NCI-H1092 treated with DMSO at 0.1 percent for 48 hours (cell line): ENCODE measurements around the gene ARSI.

Experiments
- DNase-seq: peaks from one replicate; lab custom pipeline; 2025; lab: John Stamatoyannopoulos, UW

The ARSI gene

GRCh38 chr5:150302301-150303069, at the start of gene ARSI:
ARSI (minus strand) TSS chr5:150302905; CDS start chr5:150302373, 532 bp downstream.
- DNase-seq: no peak

- DNase-seq: peak; percentile 14
Measured at GRCh38 chr5:150350524-150351344, 48.0 kb upstream of the ARSI start.

DNA sequence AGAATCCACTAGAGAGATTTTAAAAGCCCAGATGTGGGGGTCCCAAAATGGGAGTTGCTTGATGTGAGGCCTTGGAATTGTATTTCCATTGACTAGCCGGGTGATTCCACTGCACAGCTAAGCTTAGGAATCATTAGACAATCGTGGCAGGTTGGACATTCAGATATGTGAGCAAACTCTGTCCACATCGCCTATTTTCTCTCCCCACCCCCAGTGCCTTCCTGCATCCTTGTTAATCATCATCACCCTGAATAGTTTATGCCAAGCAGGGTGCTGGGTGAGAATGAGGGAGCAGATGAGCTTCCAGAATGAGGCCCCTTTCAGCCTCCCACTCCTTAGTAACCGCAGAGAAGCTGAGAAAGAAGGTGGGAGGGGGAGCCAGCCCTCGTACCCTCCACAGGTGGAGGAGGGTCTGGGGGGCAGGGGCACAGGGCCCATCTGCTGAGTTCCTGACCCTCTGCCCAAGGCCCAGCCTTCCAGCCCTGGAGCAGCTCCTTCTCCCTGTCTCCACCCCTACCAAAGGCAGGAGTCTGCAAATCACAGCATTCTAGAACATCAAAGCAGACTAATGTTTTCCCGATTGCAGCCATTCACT, 47.1 kb upstream of the ARSI start:
- DNase-seq: no peak

DNA sequence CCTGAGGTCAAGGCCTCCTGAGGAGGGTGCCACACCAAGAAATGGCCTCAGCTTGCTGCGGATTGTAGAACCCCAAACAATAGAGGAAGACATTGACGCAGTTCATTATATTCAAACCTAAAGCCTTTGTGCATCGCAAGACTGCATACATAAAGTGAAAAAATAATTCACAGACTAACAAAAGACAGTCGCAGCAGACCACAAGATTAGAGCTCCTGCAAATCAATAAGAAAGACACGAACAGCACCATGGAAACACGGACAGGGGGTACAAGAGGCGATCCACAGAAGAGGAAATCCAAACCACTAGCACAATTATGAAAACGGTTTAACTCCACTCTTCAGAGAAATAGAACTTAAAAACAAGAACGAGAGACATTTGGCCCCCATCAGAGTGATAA, 44.7 kb upstream of the ARSI start:
- DNase-seq: no peak

- DNase-seq: no peak
Measured at GRCh38 chr5:150347003-150347402, 44.3 kb upstream of the ARSI start.

DNA sequence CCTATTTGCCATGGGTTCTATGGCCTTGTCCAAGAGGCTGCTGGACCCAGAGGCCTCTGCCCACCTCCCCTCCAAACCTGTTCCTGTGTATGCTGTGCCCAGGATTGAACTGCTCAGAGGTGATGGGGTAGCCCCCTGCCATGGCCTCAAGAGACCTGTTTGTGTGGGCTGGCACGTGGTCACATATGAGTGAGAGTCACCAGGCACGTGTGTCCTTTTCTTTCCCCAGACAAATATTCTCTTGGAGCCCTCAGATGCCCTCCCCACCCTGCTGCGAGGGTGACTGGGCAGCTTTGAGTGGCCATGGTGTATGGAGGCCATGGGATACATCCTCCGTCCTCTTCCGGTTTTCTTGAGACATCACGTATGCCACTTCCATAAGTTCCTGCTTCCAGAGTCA, 43.9 kb upstream of the ARSI start:
- no peak for DNase-seq

DNA sequence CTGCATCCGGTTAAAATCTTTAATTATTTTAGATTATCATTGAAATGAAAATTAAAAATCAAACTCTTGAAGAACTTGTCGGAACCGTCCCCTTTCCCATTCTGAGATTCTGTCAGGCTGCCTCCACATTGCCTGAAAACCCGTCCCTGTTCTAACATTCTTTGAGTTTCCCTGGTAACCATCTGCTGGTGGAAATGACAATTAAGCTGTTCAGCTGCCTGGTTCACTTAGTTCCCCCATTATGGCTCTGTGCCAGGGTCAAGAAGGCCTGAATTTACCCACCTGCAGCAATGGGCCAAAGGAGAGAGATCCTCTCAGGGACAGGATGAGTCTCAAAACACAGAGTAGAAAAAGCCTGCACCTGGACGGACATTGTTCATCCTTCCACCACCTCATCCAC, 43.0 kb upstream of the ARSI start:
- no peak for DNase-seq

DNA sequence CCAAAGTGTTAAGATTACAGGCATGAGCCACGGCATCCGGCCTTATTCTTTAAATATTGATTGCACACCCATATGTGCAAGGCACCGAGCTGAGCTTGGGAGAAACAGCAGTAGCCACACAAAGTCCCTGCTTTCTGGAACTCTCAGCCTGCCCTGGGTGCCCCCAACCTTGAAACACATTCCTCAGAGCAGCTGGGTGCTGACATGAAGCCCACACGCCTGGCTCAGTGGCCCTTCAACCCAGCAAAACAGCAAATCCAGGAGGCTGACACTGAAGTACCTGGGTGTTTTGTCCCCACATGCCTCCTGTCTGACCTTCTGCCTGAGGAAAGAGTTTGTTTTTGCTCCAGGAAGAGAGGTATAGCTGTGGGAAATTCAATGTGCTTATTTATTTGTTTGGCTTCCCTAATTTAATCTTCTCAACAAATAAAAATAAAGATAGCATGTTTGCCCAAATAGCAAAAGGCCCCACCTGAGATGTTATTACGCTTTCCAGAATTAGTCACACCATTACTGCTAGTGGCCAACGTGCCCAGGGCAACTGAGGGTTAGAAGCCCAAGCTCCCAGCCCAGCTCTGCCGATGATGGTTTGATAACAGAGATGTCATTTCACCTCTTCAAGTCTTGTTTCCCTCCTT, 41.4 kb upstream of the ARSI start:
- no peak for DNase-seq

DNA sequence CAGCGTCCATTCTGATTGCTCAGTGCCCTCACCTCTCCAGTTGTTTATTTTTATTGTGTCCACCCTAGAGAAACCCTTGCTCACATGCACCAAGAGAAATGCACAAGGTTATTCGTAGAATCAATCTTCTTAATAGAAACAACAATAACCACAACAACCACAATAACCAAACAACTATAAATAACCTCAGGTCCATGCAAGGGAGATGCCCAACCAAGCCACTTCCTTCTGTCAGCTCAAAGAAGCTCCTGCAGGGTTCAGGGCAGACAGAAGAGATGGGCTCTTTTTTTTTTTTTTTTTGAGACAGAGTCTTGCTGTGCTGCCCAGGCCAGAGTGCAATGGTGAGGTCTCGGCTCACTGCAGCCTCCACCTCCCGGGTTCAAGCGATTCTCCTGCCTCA, 39.9 kb upstream of the ARSI start:
- DNase-seq: no peak

GRCh38 chr5:150341989-150342388, 39.3 kb upstream of the ARSI start:
- DNase-seq: no peak

DNA sequence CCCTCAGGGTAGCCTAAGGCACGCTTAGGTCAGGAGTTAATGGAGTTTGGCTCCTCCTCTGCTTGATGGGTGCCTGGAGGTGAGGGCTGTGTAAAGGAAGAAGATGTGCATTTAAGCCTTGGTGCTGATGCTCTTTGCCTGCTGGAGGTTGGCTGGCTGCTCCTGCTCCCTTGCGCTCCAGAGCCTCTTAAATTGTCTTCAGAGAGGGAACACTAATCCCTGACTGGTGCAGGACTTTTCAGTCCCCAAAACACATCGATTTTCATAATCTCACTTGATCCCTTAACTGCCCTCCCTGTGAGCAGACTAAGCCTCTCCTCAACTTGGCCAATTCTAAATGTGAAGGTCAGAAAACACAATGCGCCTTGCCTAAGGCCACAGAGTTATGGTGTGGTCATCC, 38.6 kb upstream of the ARSI start:
- no peak for DNase-seq

DNA sequence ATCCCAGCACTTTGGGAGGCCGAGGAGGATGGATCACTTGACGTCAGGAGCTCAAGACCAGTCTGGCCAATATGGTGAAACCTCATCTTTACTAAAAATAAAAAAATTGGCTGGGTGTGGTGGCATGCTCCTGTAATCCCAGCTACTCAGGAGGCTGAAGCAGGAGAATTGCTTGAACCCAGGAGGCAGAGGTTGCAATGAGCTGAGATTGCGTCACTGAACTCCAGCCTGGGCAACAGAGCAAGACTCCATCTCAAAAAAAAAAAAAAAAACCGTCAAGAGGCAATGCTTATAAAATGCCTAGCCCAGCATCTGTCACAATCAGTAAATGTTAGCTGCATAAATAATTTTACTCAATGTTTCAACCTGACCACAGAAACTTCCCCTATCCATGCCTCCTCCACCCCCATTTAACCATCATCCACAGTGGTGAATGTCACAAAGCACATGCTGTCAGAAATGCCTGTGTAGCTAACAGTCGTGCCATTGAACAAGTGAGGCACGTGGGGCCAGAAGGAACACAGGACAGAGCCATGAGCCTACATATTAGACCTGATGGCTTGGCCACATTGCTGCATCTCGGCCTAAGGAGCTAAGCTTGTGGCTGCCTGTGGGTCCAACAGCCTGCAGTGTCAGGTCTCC, 38.0 kb upstream of the ARSI start:
- no peak for DNase-seq

DNA sequence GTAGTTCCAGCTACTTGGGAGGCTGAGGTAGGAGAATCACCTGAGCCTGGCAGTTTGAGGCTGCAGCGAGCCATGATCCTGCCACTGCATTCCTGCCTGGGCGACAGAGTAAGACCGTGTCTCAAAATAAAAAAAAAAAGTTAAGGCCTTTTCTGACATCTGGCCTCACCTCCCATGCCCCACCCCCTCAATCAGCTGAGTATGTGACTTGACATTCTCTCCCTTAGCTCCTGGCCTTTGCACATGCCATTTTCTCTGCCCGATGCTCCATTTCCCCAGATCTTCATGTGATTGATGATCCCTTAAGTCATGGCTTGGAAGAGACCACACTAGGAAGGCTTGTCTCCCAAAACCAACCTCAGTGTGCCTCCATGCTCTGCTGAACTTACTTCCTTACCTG, 37.1 kb upstream of the ARSI start:
- DNase-seq: no peak

DNA sequence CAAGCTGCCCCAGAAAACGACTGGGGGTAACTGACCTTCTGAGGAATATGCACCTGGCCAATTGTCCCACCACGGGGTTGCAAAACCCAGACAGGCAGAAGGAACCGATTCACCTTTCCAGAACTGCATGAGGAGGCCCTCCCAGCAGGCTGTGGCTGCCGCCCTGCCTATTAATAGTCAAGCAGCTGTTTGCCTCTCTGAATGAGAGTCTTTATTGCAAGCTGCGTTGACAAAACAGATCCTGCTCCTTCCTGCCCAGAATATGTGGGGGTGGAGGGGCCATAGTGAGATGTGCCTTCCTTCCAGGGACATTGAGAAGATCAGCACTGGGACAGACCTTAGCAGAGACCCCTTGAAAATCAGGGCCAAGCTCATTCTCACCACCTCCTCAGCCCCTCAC, 36.5 kb upstream of the ARSI start:
- no peak for DNase-seq

GRCh38 chr5:150338546-150338945, 35.8 kb upstream of the ARSI start:
- DNase-seq: no peak

- no peak for DNase-seq
Measured at GRCh38 chr5:150335778-150336177, 33.1 kb upstream of the ARSI start.

GRCh38 chr5:150333400-150333799, 30.7 kb upstream of the ARSI start:
- no peak for DNase-seq

DNA sequence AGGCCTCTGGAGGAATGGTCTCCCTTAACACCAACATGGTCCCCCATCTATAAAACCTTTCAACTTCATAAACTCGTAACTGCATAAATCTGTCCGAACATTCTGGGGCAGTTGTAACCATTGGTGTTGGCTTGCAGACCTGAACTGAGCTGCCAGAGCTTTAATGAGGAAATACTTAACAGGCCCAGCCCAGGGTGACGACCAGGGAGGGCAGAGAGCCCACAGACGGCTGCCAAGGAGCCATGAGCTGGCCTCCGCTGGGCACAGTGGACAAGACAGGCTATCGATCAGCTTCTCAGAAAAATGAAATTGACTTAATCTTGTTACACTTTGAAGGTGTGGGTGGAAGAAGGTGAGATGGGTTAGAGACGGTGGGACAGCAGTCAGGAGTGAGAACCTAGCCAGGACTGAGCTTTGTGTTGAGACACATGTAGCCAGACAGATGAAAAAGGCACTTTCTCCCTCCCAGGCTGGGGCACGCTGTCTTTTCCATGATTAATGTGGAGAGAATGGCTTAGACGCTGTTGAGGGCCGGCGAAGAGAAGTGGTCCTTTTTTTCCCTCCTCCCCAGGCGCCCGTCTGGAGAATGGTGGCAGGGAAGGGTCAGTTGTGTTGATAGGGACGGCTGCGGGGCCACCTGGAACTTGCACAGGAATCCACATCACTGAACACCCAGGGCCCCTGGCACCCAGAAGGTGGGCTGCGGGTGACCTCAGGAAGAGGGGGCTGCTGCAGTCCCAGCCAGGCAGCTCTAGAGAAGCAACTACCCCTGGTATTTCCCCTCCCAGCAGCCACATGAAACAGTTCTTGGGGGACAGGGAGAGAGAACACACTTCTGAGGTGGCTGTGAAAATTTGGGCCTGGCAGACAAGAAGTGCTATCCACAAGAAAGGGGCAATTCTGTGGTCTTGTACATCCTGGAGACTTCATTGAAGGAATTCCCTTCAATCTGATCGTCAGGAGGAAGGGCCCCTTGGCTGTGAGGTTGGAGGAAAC, 27.5 kb upstream of the ARSI start:
- no peak for DNase-seq

- no peak for DNase-seq
Measured at GRCh38 chr5:150329038-150329437, 26.3 kb upstream of the ARSI start.

GRCh38 chr5:150328515-150328914, 25.8 kb upstream of the ARSI start:
- DNase-seq: no peak

DNA sequence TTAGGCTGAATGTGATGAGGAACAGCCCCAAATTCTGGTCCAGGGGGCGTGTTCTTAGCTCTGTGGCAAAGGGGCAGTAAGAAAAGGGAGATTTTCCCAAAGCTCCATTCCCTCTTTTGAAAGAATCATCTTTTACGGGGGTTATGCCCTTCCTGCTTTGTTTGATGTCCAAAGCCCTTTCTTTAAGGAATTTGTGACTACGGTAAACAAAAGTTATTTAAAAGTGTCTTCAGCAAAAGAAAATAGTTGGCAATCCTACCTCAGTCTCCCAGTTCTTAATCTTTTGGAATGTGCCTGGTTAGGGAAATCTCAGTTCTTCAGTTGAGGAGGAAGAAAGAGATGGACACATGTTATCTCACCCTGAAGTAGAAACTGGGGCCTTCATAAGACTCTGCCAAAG, 24.4 kb upstream of the ARSI start:
- no peak for DNase-seq
